NCI-H1417 (cell line): Measurements from ENCODE around the gene ALDOC.

Experiments used
- DNase-seq, 3 experiments: peaks; one replicate each; lab custom pipeline; 2025; lab: John Stamatoyannopoulos, UW

Gene ALDOC

GRCh38 chr17:28552176-28552999 lies 24.3 kb downstream of the ALDOC start, which contains the start of gene UNC119:
Gene UNC119 (minus strand): TSS chr17:28552624. CDS start chr17:28552557, 67 bp downstream.
- peak; percentile 80 to 84 (median 82) for DNase-seq

GRCh38 chr17:28551421-28552175 lies 25.1 kb downstream of the ALDOC start:
- peak in 2 of 3 experiments; percentile 68 to 72 for DNase-seq

- no peak for DNase-seq
These were observed 25.8 kb downstream of the ALDOC start for GRCh38 chr17:28550858-28551257.

- no peak for DNase-seq
These were observed 27.2 kb downstream of the ALDOC start for GRCh38 chr17:28549236-28550132.

- no peak for DNase-seq
These were observed 28.1 kb downstream of the ALDOC start for GRCh38 chr17:28548417-28549130.

- peak; percentile 17 to 53 (median 42) for DNase-seq
These were observed 28.9 kb downstream of the ALDOC start for GRCh38 chr17:28547623-28548416.

GRCh38 chr17:28547096-28547622 lies 29.5 kb downstream of the ALDOC start:
- no peak for DNase-seq

- peak in 1 of 3 experiments; percentile 35 for DNase-seq
These were observed 30.8 kb downstream of the ALDOC start for GRCh38 chr17:28545787-28546415.

GRCh38 chr17:28545141-28545503 lies 31.6 kb downstream of the ALDOC start:
- DNase-seq = no peak

GRCh38 chr17:28544402-28545140 lies 32.1 kb downstream of the ALDOC start:
- DNase-seq = no peak

- DNase-seq = no peak
These were observed 35.3 kb downstream of the ALDOC start for GRCh38 chr17:28541439-28541838.

- DNase-seq = no peak
These were observed 36.5 kb downstream of the ALDOC start for GRCh38 chr17:28540231-28540630.

- DNase-seq = no peak
These were observed 38.3 kb downstream of the ALDOC start for GRCh38 chr17:28538296-28538895.

- no peak for DNase-seq
These were observed 39.5 kb downstream of the ALDOC start for GRCh38 chr17:28537219-28537610.

- no peak for DNase-seq
These were observed 40.0 kb downstream of the ALDOC start for GRCh38 chr17:28536532-28537218.

- DNase-seq = no peak
These were observed 41.8 kb downstream of the ALDOC start for GRCh38 chr17:28534740-28535375.

- no peak for DNase-seq
These were observed 43.4 kb downstream of the ALDOC start for GRCh38 chr17:28533091-28533807.
